Stimulated activated CD4-positive, alpha-beta T cell treated with anti-CD3 and anti-CD28 coated beads, TNF-alpha, amount 100 ng/mL, for 4 hours (primary cell): ENCODE measurements around the gene RNU2-63P.
"Not testable (repeated sequence)": the region's sequence is repeated elsewhere in the genome, so short reads cannot be mapped to it uniquely, and the experiment has no call there.

Experiments
- DNase-seq, 3 experiments: peaks; one replicate each; pipeline ENCODE4 v3.0.0-alpha.2; 2020; ENCODE audit warnings: low read depth in 3 of 3

RNU2-63P gene

DNA sequence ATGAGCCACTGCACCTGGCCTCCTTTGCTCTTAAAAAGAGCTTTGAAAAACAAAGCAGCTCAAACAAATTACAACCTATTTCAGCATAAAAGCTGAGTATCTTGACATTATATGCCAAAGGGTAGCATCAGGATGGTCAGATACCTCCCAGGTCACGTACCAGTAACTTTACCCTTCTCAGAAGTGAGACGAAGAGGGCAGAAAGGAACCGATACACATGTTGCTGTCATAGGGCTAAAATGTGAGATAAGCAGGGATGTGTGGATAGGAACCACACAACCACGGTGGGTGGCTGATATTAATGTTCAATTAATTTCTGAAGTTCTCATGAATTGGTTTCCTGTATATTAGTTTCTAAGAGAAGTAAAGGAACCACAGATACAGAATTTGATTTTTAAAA lies 12.6 kb upstream of the RNU2-63P start:
- no peak for DNase-seq

DNA sequence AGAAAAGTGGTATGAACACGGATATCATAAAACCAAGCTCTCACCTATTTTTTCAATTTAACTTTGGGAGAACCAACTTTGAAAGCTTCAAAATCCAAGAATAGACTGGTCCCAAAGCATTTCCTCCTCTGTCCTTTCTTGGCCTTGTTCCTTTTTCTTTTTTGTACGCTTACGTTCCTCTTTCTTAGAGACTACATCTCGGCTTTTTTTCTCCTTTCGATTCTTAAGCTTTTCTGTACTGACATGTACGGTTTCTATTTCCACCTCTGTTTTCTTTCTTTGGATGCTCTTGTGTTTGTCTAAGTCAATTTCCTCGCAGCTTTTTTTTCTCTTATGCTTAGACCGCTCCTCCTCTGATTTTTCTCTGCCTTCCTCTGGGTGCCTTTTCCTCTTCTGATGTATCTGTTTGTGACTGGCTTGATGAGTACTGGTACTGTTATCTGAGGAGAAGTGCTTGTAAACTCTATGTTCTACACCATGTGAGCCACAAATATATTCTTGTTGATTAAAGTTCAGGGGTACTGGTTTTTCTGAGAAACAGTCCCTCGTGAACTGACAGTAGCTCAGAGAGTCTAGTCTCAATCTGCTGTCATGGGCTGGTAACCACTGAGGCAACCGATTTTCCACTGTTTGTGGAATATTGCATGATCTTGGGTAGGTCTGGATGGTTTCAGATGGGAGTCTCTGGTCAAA lies 11.5 kb upstream of the RNU2-63P start:
- no peak for DNase-seq

DNA sequence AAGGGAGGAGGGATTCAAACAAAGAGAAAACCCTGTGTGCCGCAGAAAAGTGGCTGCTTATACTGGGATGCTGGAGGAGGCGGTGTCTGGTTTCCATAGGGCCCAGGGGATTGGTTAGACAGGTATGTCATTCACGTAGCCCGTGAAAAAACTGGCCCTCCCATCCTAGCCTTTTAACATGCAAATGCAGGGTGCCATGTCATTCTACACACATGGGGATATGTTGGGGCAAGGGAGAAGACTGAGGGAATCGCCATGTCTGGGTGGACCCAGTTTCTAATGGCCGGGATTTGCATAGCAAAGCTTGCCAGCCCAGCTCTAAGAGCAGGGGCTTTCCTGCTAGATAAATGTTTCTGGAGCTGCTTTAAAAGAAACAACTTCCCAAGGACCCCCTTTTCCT lies 8.2 kb upstream of the RNU2-63P start:
- no peak for DNase-seq

DNA sequence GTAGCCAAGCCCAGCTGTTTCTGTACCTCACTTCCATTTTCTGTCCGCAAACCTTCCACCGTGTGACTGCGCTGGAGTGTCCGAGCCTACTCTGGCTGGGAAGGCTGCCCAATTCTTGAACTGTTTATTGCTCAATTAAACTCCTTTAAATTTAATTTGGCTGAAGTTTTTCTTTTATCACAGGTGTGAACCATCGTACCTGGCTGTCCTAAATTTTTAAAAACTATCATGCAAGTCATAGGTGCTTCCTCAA lies 6.2 kb upstream of the RNU2-63P start:
- DNase-seq, result no peak

DNA sequence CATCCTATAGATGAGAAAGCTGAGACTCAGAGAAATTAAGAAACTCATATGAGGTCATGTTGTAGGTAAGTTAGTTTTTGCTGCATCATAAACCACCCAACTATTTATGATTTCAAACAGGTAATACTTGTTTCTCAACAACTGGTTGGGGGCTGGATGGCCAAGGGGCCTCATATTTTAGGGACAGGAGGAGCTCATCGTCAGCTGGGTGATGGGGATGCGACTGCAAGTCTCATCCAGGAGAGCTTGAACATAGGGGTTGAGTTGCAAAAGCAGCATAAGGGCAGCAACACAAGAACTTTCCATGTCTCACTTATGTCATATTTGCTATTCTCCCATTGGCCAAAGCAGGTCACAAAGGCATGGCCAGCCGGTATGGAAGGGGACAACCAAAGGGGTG lies 3.6 kb upstream of the RNU2-63P start:
- DNase-seq, result no peak

DNA sequence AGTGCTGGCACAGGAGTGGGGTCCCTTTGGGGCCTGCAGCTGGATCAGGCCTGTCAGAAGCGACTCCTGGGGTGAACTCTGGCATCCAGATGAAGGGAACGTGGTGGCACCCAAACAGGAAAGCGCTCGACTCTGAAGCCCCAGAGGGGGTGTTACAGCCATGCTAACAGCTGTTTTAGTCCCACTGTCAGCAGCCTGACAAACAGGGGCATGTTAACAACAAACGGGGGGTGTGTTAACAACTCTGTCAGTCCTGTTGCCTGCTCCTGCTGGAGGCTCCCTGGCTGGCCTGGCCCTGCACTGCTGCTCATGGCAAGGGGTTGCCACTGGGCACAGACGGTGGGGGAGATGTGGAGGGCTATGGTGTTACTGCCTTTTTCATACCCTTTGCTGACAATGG lies 2.6 kb upstream of the RNU2-63P start:
- DNase-seq, result no peak

DNA sequence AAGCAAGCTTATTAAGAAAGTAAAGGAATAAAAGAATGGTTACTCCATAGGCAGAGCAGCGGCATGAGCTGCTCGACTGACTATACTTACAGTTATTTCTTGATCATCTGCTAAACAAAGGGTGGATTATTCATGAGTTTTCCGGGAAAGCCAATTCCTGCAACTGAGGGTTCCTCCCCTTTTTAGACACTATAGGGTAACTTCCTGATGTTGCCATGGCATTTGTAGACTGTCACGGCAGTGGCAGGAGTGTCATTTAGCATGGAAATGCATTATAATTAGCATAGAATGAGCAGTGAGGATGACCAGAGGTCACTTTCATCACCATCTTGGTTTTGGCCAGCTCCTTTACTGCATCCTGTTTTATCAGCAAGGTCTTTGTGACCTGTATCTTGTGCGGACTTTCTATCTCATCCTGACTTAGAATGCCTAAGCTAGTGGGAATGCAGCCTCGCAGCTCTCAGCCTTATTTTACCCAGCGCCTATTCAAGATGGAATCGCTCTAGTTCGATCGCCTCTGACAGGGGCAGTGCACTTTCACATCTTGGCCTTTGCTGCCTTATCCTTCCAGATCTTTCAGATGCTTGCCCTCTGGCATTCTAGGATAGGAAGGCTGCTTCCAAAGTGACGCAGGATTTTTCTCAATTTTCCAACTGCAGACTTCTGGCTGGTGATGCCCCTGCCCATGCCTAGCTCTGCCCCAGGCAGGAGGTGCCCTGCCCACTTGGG lies 1.9 kb upstream of the RNU2-63P start:
- not testable (repeated sequence) for DNase-seq

DNA sequence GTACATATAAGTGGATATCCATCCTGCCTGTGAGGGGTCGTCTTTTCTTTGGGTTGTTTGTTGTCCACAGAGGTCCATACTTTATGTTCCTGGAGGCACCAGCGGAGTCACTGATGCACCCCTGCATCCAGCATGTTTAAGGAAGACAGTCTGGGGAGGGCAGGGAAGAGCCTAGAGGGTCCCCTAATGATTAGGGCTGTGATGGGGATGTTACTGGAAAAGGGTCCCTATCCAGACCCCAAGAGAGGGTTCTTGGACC lies 1.4 kb upstream of the RNU2-63P start:
- DNase-seq, result not testable (repeated sequence)

DNA sequence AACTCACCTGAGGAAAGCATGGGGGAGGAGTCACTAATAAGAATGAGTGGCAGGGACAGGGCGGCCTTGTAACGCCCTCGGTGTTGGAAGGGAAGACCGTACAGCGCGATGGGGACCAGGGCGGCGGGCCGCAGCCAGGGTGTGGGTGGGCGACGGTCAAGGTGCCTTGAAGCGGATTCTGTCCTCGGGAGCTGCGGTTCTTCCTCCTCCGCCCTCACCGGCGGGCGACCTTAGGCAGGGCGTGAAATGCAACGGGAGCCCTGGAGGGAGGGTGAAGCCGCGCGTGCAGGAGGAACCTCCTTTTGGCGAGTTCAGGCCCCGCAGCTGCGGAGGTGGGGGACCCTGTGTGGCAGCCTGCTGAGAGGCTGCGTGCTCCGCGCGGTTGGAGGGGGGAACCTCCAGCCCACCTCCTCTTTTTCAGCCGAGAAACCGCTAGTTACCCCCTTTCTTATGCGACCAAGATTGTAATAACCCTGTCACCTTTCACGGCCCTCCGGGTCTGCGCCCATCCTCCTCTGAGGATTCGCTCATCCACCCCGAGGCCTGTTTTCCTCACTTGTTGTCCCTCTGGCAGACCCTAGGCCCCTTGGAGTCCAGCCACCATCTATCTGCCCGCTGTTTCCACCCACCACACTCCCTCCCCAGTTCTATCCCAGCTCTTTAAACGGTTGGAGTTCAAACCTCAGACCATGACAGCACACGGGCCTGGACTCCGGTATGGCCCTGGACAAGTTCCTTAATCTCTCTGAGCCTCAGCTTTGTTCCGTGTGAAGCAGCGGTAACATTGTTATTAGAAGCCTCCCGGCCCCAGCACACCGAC lies 823 bp upstream of the RNU2-63P start:
- no peak for DNase-seq

DNA sequence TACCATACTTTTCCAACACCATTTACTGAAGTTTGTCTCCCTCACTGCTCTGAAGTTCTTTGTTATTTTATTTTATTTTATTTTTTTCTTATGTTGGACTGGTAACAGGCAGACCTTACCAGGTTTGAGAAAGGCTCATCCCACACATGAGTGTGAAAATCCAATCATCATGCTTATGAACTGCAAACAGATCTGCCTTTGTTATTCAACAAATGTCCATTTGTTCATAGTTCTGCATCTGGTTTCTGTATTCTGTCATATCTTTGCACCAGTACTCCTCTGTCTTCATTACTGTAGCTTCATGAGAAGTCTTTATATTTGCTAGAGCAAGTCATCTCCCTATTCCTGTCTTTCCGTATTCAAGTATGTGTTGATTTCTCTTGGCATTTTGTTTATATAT lies 5.3 kb downstream of the RNU2-63P start:
- no peak for DNase-seq

DNA sequence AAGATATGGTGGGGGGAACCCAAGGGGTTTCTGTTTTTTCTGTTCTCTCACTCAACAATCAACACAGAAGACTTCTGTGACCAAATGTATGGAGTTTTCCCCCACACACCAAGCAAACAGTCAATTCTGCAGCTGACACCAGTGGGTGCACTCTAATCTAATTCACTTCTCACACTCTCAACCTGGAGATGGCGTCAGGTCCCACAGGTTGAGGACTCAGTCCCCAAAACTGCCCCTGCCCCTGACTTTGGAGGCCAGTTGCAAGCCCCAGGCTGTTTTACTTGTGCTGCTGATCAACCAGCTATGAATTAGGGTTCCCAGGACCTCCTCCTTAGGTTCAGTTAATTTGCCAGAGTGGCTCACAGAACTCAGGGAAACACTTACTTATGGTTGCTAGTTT lies 6.2 kb downstream of the RNU2-63P start:
- DNase-seq, result no peak

DNA sequence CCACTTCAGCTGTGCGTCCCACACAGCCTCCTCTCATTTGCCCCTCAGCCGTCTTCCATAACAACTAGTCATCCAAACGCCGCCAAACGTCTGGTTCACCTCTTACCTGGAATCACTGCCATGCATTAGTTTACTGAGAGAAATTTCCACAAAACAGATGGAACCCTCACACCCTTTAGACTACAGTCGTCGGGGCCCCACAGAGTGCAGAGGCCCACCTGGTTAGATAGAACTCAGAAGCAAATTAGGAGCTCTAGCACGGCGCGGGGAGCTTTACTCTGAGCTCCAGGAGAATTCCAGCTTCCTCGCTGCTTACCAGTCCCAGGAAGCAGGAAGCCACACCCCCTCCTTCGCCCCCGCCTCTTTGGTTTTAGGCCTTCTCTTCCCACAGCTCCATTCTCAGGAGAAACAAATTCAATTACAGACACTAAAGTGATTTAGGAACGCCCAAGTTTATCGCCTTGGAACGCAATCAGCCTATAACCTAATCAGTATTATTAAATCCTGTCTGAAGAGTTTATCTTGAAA lies 9.4 kb downstream of the RNU2-63P start:
- no peak for DNase-seq

DNA sequence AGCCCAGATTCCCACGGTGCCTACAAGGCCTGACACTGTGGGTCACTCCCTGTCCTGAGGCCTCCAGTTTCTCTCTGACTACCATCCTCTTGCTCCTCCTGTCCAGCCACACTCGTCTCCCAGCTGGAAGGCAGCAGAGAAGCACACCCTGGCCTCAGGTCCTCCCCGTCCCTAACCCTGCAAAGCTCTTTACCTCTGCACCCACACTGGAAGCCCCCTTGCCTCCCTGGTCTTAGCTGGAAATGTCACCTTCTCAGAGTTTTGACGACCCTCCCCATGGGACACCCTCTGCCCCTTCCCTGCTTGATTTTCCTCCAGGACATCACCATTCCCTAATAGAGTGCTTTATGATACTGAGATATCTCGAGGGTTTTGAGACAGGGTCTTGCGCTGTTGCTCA lies 10.6 kb downstream of the RNU2-63P start:
- DNase-seq, result no peak

DNA sequence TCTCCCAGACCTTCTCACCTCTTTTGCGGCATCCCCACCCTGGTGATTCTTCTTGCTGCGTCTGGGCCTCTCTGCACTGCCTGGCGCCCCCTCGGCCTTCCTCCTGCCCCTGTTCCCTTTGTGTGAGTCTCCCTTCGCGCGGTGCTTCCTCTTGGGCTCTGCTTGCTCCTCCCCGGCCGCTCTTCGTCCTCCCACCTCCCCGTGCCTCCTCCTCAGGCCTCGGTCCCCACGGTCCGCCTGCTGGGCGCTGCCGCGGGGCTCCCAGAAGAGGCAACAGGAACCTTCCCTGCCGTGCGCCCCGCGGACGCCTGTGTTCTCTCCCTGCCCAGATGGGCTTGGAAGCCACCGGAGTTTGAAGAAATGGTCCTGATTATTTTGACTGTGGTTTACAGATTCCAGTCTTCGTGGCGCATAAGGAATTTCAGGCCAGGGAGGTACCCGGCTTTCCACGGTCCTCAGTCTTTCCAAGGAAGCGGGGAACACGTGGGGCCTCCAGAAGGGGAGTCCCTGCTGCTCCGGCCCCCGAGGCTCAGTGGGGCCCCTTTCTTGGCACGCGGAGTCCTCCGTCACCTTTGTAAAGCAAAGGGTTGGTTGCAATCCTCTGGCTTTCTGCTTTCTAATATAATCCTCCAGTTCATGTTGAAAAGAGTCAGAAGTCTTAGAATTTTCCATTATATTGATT lies 13.1 kb downstream of the RNU2-63P start:
- no peak for DNase-seq

DNA sequence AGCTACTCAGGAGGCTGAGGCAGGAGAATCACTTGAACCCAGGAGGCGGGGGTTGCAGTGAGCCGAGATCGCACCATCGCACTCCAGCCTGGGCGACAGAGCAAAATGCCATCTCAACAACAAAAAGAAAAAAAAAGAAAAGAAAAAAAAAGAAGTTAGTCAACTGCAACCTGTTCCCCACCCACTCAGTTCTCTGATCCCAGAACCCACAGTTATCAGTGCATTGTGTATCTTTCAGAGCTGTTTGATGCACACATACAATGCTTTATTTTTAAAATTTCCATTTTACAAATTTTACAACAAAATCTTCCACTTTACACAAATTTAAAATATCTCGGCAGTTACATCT lies 14.0 kb downstream of the RNU2-63P start:
- no peak for DNase-seq

DNA sequence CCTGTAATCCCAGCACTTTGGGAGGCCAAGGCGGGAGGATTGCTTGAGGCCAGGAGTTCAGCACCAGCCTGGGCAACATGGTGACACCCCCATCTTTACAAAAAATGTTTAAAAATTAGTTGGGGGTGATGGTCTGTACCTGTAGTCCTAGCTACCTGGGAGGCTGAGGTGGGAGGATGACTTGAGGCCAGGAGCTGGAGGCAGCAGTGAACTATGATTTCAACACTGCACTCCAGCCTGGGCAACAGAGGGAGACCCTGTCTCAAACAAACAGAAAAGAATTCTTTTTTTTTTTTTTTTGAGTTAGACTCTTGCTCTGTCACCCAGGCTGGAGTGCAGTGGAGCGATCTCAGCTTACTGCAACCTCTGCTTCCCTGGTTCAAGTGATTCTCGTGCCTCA lies 15.9 kb downstream of the RNU2-63P start:
- not testable (repeated sequence) for DNase-seq

DNA sequence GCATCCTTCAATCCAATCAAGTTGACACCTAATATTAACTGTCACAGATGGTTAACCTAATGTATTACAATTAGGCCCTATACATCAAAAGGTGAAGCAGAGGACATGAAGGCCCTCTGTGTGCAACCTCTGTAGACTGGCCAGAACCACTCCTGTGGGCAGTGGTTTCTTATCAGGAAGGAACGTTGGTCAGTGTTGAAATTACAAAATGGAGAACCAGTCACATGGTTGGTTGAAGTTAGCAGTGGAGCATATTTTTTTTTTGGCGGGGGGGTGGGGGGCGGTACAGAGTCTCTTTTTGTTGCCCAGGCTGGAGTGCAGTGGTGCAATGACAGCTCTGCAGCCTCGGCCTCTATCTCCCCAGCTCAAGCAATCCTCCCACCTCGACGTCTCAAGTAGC lies 19.8 kb downstream of the RNU2-63P start:
- DNase-seq, result no peak

DNA sequence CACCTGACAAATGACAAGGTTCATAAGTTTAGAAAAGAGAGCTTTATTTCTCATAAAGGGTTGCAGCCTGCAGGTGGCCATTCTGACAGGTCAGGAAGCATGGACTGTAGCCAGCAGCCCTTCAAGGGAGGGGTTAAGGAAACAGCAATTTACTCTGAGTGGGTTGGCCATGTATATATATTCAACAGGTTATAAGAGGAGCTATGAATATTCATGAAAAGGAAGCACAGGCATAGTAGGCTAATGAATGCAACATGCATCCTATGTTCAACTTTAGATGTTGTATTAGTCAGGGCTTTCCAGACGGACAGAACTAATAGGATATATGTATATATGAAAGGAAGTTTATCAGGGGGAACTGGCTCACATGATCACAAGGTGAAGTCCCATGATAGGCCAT lies 20.6 kb downstream of the RNU2-63P start:
- no peak for DNase-seq

DNA sequence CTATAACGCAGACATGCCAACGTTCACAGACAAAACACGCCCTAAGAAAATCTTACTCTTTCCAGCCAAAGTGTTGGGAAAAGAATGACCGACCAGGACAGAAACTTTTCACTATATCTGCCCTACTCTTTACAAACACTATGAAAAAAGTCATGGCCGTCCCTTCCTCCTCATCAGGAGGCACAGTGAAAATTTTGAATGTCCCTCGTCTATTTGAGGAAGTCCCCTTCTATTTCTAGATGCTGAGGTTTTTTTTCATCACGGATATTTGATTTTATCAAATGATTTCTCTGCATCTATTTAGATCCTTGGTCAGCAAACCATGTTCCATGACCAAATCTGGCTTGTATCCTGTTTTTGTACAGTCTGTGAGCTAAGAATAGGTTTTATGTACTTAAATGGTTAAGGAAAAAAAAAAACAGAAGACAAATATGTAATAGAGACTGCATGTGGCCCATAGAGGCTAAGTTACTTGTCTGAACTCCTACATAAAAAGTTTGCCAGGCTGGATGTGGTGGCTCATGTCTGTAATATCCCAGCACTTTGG lies 22.0 kb downstream of the RNU2-63P start:
- not testable (repeated sequence) for DNase-seq

DNA sequence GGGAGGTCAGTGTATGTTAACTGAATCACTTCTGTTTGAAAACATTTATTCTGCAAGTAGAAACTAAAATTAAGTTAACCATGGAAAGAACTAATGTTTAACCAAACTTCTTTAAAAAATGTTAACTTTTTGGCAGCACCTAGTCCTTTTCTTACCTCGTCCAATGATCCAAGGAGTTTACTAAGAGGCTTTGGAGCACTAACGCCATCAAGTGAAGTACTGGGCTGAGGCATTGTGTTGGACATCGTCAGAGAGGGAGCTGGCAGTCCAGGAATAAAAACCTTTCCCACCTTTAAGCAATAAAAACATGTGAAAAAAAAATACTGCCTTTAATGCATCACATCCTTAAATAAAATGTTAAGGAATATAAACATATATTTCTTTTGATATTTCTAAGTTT lies 23.8 kb downstream of the RNU2-63P start:
- not testable (repeated sequence) for DNase-seq

DNA sequence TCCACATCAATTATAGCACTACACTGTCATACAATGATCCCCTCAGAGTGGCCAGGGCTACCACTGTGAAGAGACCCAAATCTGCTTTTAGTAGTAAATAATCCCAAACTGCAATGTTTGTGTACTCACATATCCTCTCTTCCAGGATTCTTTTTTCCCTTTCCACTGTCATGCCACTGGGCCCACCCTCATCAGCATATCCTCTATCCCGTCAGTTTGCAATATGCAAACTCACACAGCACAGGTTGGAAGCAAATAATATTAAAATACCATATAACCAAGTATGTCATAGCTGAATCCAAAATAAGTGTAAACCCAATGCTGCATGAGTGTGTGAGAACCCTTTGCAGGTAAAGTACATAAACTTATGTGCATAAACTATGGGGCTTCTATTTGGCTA lies 28.9 kb downstream of the RNU2-63P start:
- not testable (repeated sequence) for DNase-seq

DNA sequence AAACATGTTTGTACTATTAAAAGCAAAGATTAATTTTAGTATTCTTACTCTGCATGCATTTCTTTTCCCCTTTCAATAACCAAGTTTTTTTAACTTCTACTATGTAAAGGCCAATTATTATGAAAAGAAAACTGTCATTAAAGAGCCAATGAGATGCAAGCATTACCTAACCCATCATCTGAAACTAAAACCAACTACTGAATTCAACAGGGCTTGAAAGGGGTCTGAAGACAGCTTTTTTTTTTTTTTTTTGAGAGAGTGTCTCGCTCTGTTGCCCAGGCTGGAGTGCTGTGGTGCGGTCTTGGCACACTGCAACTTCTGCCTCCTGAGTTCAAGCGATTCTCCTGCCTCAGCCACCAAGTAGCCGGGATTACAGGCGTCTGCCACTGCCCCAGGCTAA lies 30.4 kb downstream of the RNU2-63P start:
- not testable (repeated sequence) for DNase-seq
